Spleen (tissue), 11 donors: Measurements from ENCODE around the gene ZBTB7C. TPM values are rescaled to one million over a fixed set of nuclear protein-coding genes. Genes with fewer than 3 reads are reported as not detected.
A peak's percentile ranks its signal among the peaks of the same experiment; 100 is the strongest.

Source experiments
- DNase-seq: peaks from one replicate; pipeline ENCODE4 v3.0.0-alpha.2; 2020
- H3K27ac ChIP-seq, 8 donors: fragments of 200-600 bp; sonication (generic) in 7 of 8; 1 replicate in 4 of 8; 2 replicates in 4 of 8; pipeline versions ENCODE4 v1.5.0 to v1.8.0; 2016 to 2021; ENCODE audit warnings: inconsistent platforms in 4 of 8, mild to moderate bottlenecking in 4 of 8, moderate library complexity in 1 of 8
- H3K27me3 ChIP-seq, 7 donors: fragments of 200-600 bp; sonication (generic) in 6 of 7; replicated peaks in 1 of 7; 1 replicate in 4 of 7; 2 replicates in 3 of 7; pipeline versions ENCODE4 v1.5.0 to v1.8.0; 2016 to 2021; ENCODE audit warnings: inconsistent platforms in 3 of 7, mild to moderate bottlenecking in 1 of 7
- H3K36me3 ChIP-seq, 6 donors: fragments of 200-600 bp; sonication (generic) in 5 of 6; 1 replicate in 4 of 6; 2 replicates in 2 of 6; pipeline versions ENCODE4 v1.5.0 to v1.8.0; 2016 to 2021; ENCODE audit warnings: inconsistent platforms in 2 of 6
- H3K4me1 ChIP-seq, 6 donors: fragments of 200-600 bp; sonication (generic) in 5 of 6; 1 replicate in 3 of 6; 2 replicates in 3 of 6; pipeline versions ENCODE4 v1.5.0 to v1.8.0; 2016 to 2021; ENCODE audit warnings: inconsistent platforms in 3 of 6
- H3K4me3 ChIP-seq, 8 donors: fragments of 200-600 bp; sonication (generic) in 7 of 8; 1 replicate in 4 of 8; 2 replicates in 4 of 8; pipeline versions ENCODE4 v1.5.0 to v1.8.0; 2016 to 2021; ENCODE audit warnings: inconsistent platforms in 4 of 8, mild to moderate bottlenecking in 4 of 8, moderate library complexity in 2 of 8
- H3K9me3 ChIP-seq, 8 donors: fragments of 200-600 bp; sonication (generic) in 7 of 8; 1 replicate in 4 of 8; 2 replicates in 4 of 8; pipeline versions ENCODE4 v1.5.0 to v1.8.0; 2016 to 2021; ENCODE audit warnings: inconsistent platforms in 4 of 8
- POLR2A ChIP-seq, 3 donors: fragments of 450-650 bp; IDR thresholded peaks; one replicate each; pipeline ENCODE4 v1.5.1; 2017; ENCODE audit warnings: antibody characterized with exemption in 3 of 3, mild to moderate bottlenecking in 1 of 3
- POLR2AphosphoS5 ChIP-seq, 3 donors: sonication (generic); formaldehyde crosslinking; IDR thresholded peaks; one replicate each; pipeline ENCODE4 v1.5.1; 2017; ENCODE audit warnings: antibody characterized with exemption in 3 of 3
- WGBS, 5 donors: extraction: QIAGEN DNeasy Blood & Tissue Kit in 3 of 5; methylation state at CpG; one replicate each; pipeline versions ENCODE4 v1.1.5 to v1.1.7; 2013 to 2018; 5-methylcytosine and 5-hydroxymethylcytosine counted together
- intact Hi-C: fragments of 100-400 bp; cut with DNase I; formaldehyde crosslinking; loops from one replicate; pipeline ENCODE4 v1.15.0; 2023; ENCODE audit warnings: low total_unique reads
- polyA plus RNA-seq, 3 donors: library from polyadenylated mRNA; stranded (reverse); fragments of 200-250 nt; gene quantifications; one replicate each; pipeline ENCODE4 v1.2.1, GENCODE V29; 2013
- total RNA-seq, 7 donors: library from RNA; depleted of rRNA in 3 of 7; stranded (reverse); fragments of >200 nt in 3 of 7; fragmentation: NEBNext Ultra II Directional in 4 of 7; extraction: Animal tissue kit (Norgen Biotek cat#: 25700) in 4 of 7; gene quantifications; one replicate each; pipeline versions ENCODE4 v1.1.0 to v1.2.1, GENCODE V29; 2016 to 2021
- TF ChIP-seq, protein P1 (sequence below), 11 experiments: fragments of 200-600 bp in 7 of 11; fragments of 450-650 bp in 4 of 11; sonication (generic) in 4 of 11; IDR thresholded peaks in 8 of 11; conservative IDR thresholded peaks in 3 of 11; 1 replicate in 7 of 11; 2 replicates in 4 of 11; pipeline versions ENCODE4 v1.4.0 to v1.8.0; 2016 to 2021; ENCODE audit warnings: antibody characterized with exemption in 11 of 11, inconsistent platforms in 4 of 11, mild to moderate bottlenecking in 1 of 11
- donor health status: healthy with polysubstance abuse.
- donor health status: DM: no; HTN: no; CAD: no; lungs with moderate emphysema.
- donor health status: DM: no; HTN: no; CAD: no.
- donor health status: Bipolar disorder and iron deficiency.
- donor health status: healthy.
- donor health status: DM: no; HTN: no; CAD: no.
- donor health status: DM: yes; HTN: yes; CAD: no.

Gene ZBTB7C
- total and polyA plus RNA-seq, 10 donors: 1.00 to 64.2 (median 18.8) TPM

DNA sequence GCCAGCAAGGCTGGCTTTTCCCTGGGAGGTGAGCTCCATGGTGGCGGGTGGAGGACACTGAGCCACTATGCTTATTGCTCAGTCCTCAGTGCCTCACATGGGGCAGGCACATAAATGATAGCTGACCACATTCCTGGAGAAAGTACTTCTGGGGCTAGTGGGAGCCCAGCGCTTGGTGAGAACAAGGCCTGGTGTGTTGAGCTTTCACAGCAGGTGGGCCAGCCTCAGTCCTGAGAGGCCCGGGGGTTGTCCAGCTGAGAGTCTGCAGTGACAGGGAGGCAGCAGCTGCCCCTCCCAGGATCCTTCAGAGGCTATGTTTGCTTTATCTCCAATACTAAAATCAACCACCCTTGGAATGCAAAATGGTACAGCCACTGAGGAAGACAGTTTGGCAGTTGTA is 217.7 kb downstream of the ZBTB7C start:
- H3K9me3 ChIP-seq: no peaks in the 10 kb centered on the region
- H3K4me3 ChIP-seq: no peak overlapping the region
- WGBS, 5 donors: 69 to 81% (median 79%) methylated on average over 3 of the region's 3 CpGs
- H3K27ac ChIP-seq: no peak overlapping the region
- peaks cover 0 to 28% (median 11%) of the 10 kb centered on the region in 6 donors for H3K4me1 ChIP-seq
- no peaks in the 10 kb centered on the region for H3K36me3 ChIP-seq
- peaks cover 0 to 10% (median 0%) of the 10 kb centered on the region in 7 donors for H3K27me3 ChIP-seq
- no peak for DNase-seq
- intact Hi-C loops: no loop called here
- no peak for TF ChIP-seq POLR2A (IDR thresholded peaks at IDR 0.05)
- TF ChIP-seq POLR2AphosphoS5 (IDR thresholded peaks at IDR 0.05): no peak
- TF ChIP-seq, protein P1, sequence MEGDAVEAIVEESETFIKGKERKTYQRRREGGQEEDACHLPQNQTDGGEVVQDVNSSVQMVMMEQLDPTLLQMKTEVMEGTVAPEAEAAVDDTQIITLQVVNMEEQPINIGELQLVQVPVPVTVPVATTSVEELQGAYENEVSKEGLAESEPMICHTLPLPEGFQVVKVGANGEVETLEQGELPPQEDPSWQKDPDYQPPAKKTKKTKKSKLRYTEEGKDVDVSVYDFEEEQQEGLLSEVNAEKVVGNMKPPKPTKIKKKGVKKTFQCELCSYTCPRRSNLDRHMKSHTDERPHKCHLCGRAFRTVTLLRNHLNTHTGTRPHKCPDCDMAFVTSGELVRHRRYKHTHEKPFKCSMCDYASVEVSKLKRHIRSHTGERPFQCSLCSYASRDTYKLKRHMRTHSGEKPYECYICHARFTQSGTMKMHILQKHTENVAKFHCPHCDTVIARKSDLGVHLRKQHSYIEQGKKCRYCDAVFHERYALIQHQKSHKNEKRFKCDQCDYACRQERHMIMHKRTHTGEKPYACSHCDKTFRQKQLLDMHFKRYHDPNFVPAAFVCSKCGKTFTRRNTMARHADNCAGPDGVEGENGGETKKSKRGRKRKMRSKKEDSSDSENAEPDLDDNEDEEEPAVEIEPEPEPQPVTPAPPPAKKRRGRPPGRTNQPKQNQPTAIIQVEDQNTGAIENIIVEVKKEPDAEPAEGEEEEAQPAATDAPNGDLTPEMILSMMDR (IDR thresholded peaks at IDR 0.05 in 8 of 11, conservative IDR thresholded peaks at IDR 0.05 in 3 of 11): no peak

DNA sequence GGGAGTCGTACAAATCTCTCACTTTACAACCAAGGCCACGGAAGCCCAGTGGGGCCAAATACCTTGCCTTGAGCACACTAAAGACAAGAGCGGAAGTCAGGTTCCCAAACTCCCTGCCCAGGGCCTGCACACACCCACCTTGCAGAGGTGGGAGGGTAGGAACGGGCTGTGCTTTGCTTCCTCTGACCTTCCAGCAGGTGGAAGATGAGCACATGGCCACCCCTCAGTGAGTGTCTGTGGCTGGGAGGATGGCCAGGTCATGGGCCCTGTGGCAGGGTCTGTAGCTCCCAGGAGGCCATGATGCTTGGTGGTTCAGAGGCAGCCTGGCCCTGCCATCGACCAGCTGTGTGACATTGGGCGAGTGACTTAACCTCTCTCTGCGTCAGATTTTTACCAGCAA is 218.2 kb downstream of the ZBTB7C start:
- H3K27me3 ChIP-seq: peaks cover 0 to 12% (median 0%) of the 10 kb centered on the region in 7 donors
- intact Hi-C loops: no loop called here
- H3K27ac ChIP-seq: no peak overlapping the region
- H3K9me3 ChIP-seq: no peaks in the 10 kb centered on the region
- H3K4me1 ChIP-seq: peaks cover 1 to 33% (median 14%) of the 10 kb centered on the region in 6 donors
- H3K36me3 ChIP-seq: no peaks in the 10 kb centered on the region
- 78 to 91% (median 83%) methylated on average over 7 of the region's 7 CpGs for WGBS, 5 donors
- no peak overlapping the region for H3K4me3 ChIP-seq
- TF ChIP-seq POLR2AphosphoS5 (IDR thresholded peaks at IDR 0.05) (no peak), POLR2A (IDR thresholded peaks at IDR 0.05) (no peak)
- TF ChIP-seq, protein P1 (IDR thresholded peaks at IDR 0.05 in 8 of 11, conservative IDR thresholded peaks at IDR 0.05 in 3 of 11): no peak
- DNase-seq: no peak

DNA sequence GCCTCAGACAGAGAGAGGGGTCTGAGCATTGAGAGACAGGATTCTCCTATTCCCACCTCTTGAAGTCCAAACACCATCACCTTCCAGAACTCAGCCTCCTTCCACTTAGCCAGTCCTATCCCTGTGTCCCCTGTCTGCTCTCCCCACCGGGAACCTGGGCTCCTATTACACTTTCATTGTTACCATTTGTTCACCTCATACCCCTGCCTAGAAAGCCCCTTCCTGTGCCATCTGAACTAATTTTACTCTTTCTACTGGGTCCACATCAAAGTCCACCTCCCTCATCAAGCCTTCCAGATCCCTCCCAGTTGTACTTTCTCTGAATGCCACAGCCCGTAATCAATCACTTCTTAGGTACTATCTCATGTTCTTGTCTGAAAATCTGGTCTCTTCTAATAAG is 220.6 kb downstream of the ZBTB7C start:
- no peak for TF ChIP-seq POLR2A (IDR thresholded peaks at IDR 0.05)
- TF ChIP-seq, protein P1 (IDR thresholded peaks at IDR 0.05 in 8 of 11, conservative IDR thresholded peaks at IDR 0.05 in 3 of 11): no peak
- intact Hi-C loops: no loop called here
- no peak overlapping the region for H3K27ac ChIP-seq
- peaks cover 3 to 36% (median 15%) of the 10 kb centered on the region in 6 donors for H3K4me1 ChIP-seq
- H3K27me3 ChIP-seq: peaks cover 0 to 16% (median 0%) of the 10 kb centered on the region in 7 donors
- H3K36me3 ChIP-seq: no peaks in the 10 kb centered on the region
- WGBS, 5 donors: 82 to 89% (median 86%) methylated on average over 2 of the region's 2 CpGs
- no peak for DNase-seq
- H3K4me3 ChIP-seq: no peak overlapping the region
- no peaks in the 10 kb centered on the region for H3K9me3 ChIP-seq

DNA sequence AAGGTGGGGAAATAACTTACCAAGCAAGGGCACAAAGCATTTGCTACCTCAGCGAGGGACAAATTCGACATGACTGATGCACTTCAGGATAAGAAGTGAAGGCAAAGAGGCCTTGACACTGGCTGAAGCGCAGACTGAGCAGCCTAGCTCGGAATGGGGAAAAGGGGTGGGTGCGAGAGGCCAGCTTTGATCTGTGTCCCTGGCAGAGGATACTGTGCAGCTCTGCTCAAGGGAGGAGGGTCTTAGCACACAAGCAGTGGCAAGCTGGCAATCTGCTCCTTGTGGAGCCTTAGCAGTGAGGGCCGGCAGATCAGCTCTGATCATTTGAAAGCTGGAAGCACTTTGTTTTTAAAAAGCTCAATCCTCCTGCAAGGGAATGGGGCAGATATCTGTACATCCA is 222.3 kb downstream of the ZBTB7C start:
- peaks cover 0 to 16% (median 0%) of the 10 kb centered on the region in 7 donors for H3K27me3 ChIP-seq
- intact Hi-C loops: no loop called here
- DNase-seq: no peak
- TF ChIP-seq POLR2A (IDR thresholded peaks at IDR 0.05) (no peak), POLR2AphosphoS5 (IDR thresholded peaks at IDR 0.05) (no peak)
- TF ChIP-seq, protein P1 (IDR thresholded peaks at IDR 0.05 in 8 of 11, conservative IDR thresholded peaks at IDR 0.05 in 3 of 11): no peak
- WGBS, 5 donors: 59 to 81% (median 70%) methylated on average over 6 of the region's 6 CpGs
- H3K27ac ChIP-seq: peak overlapping the region in 4 of 8 donors; percentile 6 to 48 (median 40)
- no peaks in the 10 kb centered on the region for H3K9me3 ChIP-seq
- H3K4me1 ChIP-seq: peaks cover 4 to 28% (median 12%) of the 10 kb centered on the region in 6 donors
- no peaks in the 10 kb centered on the region for H3K36me3 ChIP-seq
- H3K4me3 ChIP-seq: no peak overlapping the region
